ENCODE results near the gene NOD2.

Gene NOD2

GRCh38 chr16:50731989-50732832 lies 38.8 kb downstream of the NOD2 start:
- in situ Hi-C loops (cut with MboI; ENCODE audit: low sequenced_read_pairs, unreplicated experiment): no loop called here
- DNase-seq (ENCODE audit: low spot score): no peak
- TF ChIP-seq, protein P1, sequence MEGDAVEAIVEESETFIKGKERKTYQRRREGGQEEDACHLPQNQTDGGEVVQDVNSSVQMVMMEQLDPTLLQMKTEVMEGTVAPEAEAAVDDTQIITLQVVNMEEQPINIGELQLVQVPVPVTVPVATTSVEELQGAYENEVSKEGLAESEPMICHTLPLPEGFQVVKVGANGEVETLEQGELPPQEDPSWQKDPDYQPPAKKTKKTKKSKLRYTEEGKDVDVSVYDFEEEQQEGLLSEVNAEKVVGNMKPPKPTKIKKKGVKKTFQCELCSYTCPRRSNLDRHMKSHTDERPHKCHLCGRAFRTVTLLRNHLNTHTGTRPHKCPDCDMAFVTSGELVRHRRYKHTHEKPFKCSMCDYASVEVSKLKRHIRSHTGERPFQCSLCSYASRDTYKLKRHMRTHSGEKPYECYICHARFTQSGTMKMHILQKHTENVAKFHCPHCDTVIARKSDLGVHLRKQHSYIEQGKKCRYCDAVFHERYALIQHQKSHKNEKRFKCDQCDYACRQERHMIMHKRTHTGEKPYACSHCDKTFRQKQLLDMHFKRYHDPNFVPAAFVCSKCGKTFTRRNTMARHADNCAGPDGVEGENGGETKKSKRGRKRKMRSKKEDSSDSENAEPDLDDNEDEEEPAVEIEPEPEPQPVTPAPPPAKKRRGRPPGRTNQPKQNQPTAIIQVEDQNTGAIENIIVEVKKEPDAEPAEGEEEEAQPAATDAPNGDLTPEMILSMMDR (IDR thresholded peaks at IDR 0.05; ENCODE audit: borderline replicate concordance, control extremely low read depth, extremely low read depth, insufficient read depth, missing control alignments): no peak

GRCh38 chr16:50733468-50733867 lies 40.1 kb downstream of the NOD2 start:
- in situ Hi-C loops (cut with MboI; ENCODE audit: low sequenced_read_pairs, unreplicated experiment): no loop called here
- no peak for DNase-seq (ENCODE audit: low spot score)
- TF ChIP-seq, protein P1 (IDR thresholded peaks at IDR 0.05; ENCODE audit: borderline replicate concordance, control extremely low read depth, extremely low read depth, insufficient read depth, missing control alignments): no peak

GRCh38 chr16:50735629-50736122 lies 42.3 kb downstream of the NOD2 start:
- in situ Hi-C loops (cut with MboI; ENCODE audit: low sequenced_read_pairs, unreplicated experiment): no loop called here
- TF ChIP-seq, protein P1 (IDR thresholded peaks at IDR 0.05; ENCODE audit: borderline replicate concordance, control extremely low read depth, extremely low read depth, insufficient read depth, missing control alignments): no peak
- DNase-seq (ENCODE audit: low spot score): peak; percentile 70

DNA sequence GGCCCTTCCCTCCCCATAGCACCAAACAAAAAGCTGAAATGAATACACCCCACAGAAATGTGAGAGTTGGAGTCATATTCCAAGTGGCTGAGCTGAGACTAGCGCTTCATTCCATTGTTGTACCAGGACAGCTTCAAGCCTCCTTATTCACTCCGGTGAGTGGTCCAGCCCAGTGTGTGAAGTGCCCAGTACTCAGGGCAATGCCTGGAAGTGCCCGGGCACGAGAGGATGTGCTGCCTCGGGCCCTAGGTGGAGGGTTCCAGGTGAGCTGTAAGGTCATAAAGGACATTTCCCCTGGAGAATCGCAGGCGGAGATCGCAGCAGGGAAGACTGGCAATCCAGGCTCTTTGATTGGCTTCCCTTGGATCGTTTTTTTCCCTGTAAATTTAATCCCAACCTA lies 43.0 kb downstream of the NOD2 start:
- in situ Hi-C loops (cut with MboI; ENCODE audit: low sequenced_read_pairs, unreplicated experiment): no loop called here
- no peak for DNase-seq (ENCODE audit: low spot score)
- TF ChIP-seq, protein P1 (IDR thresholded peaks at IDR 0.05; ENCODE audit: borderline replicate concordance, control extremely low read depth, extremely low read depth, insufficient read depth, missing control alignments): no peak

DNA sequence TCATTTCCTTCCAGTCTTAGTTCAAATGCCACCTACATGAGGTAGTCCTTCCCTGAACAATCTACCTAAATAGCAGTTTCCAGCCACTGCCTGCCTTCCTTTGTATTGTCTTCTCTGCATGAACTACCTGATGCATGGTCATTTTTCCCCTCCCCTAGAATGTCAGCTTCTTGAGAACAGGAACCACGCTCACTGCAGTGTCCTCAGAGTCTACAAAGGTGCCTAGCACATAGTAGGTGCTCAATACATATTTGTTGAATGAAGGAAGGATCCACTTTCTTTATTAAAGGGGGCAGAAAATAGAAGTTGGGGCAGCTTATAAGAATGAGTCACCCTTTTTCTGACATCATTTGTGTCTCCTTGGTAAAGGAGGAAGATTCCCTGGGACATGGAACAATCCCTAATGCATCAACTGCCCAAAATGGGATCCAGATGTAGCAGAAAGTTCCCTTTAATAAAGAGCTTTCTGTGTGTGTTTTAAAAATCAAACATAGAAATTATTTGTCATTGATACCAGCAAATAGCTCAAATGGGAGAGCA lies 44.1 kb downstream of the NOD2 start:
- TF ChIP-seq, protein P1 (IDR thresholded peaks at IDR 0.05; ENCODE audit: borderline replicate concordance, control extremely low read depth, extremely low read depth, insufficient read depth, missing control alignments): no peak
- no peak for DNase-seq (ENCODE audit: low spot score)
- in situ Hi-C loops (cut with MboI; ENCODE audit: low sequenced_read_pairs, unreplicated experiment): no loop called here

DNA sequence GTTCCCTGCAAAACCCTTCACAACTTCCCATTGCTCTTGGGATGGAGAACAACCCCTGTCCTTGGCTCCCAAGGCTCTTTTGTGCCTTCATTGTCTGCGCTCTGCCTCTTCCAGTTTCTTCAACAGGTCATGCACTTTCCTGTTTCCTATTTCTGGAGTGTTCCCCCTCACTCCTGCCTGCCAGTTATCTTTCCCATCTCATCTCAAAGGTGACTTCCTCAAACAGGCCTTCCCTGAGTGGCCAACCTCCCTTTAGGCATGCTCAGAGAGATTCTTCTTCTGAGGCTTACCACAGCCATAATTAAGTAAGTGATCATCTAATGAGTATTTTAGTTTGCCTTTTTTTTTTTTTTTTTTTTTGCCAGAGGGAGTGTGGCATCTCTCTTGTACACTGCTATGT lies 45.6 kb downstream of the NOD2 start:
- TF ChIP-seq, protein P1 (IDR thresholded peaks at IDR 0.05; ENCODE audit: borderline replicate concordance, control extremely low read depth, extremely low read depth, insufficient read depth, missing control alignments): no peak
- no peak for DNase-seq (ENCODE audit: low spot score)
- in situ Hi-C loops (cut with MboI; ENCODE audit: low sequenced_read_pairs, unreplicated experiment): no loop called here

Measured in GM13976 (cell line).